ENCODE measurements around the gene SPPL2B. TPM values are rescaled to one million over a fixed set of nuclear protein-coding genes. Genes with fewer than 3 reads are reported as not detected.

The SPPL2B gene
- total and polyA plus RNA-seq, 7 donors: 11.4 to 38.0 (median 22.1) TPM

DNA sequence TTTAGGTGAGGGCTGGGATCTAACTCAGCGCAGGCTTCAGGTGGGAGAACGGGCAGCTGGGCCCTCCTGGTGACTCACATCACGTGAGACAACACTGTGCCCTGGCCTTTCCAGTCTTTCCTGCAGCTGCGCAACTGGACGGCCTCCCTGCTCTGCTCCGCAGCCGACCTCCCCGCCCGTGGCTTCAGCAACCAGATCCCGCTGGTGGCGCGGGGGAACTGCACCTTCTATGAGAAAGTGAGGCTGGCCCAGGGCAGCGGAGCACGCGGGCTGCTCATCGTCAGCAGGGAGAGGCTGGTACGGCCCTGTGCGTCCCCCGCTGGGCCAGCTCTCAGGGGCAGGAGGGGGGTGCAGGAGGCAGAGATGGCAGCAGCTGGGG is 8.8 kb downstream of the SPPL2B start:
- 56 to 68% (median 68%) methylated on average over 19 of the region's 19 CpGs for WGBS, 3 donors
- H3K4me3 ChIP-seq: no peak overlapping the region
- H3K36me3 ChIP-seq (ENCODE audit: insufficient read depth in 1 of 2, low read depth in 1 of 2): peaks cover 0 to 38% of the 10 kb centered on the region in 2 donors
- H3K27ac ChIP-seq: no peak overlapping the region
- intact Hi-C loops (cut with DNase I): loop anchor here in 1 of 2 donors (5.0 kb wide), 1 partner anchor 40 kb away; no protein-coding TSS in a partner anchor
- TF ChIP-seq, protein P1, sequence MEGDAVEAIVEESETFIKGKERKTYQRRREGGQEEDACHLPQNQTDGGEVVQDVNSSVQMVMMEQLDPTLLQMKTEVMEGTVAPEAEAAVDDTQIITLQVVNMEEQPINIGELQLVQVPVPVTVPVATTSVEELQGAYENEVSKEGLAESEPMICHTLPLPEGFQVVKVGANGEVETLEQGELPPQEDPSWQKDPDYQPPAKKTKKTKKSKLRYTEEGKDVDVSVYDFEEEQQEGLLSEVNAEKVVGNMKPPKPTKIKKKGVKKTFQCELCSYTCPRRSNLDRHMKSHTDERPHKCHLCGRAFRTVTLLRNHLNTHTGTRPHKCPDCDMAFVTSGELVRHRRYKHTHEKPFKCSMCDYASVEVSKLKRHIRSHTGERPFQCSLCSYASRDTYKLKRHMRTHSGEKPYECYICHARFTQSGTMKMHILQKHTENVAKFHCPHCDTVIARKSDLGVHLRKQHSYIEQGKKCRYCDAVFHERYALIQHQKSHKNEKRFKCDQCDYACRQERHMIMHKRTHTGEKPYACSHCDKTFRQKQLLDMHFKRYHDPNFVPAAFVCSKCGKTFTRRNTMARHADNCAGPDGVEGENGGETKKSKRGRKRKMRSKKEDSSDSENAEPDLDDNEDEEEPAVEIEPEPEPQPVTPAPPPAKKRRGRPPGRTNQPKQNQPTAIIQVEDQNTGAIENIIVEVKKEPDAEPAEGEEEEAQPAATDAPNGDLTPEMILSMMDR (IDR thresholded peaks at IDR 0.05): peak; percentile 27
- peak; percentile 21 to 59 (median 47) for ATAC-seq
- H3K4me1 ChIP-seq: peaks cover 13% of the 10 kb centered on the region
- H3K27me3 ChIP-seq (ENCODE audit: insufficient read depth in 3 of 3, low read length in 2 of 3): no peaks in the 10 kb centered on the region
- H3K9me3 ChIP-seq: no peaks in the 10 kb centered on the region
- DNase-seq: peak; percentile 44 to 73

DNA sequence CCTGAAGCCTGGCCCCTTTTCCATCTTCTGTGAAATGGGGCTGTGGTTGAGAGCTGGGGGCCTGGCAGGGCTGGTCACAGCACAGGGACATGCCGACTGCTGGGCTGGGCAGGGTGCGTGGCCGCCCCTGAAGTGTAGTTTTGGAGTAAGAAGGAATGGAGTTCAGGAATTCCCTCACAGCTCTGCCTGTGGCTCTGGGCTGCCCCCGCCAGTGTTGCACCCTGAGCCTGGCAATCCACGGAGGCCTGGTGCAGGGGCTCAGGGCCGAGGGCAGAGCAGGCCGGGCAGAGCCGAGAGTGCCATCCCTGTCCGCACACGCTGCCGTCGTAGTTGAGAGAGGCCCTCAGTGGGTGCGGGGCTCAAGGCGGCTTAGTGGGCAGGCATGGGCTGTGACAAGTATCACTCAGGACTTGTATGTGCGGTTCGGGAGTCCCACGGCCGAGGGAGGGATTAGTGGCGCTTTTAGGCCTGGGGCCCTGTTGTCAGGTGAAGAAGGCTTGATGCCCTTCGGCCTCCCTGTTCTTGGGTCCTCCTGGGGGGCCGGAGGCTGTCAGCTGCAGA is 9.7 kb downstream of the SPPL2B start:
- TF ChIP-seq, protein P1 (IDR thresholded peaks at IDR 0.05): no peak
- DNase-seq (peak in 1 of 2 donors; percentile 30), ATAC-seq (no peak)
- Histone ChIP-seq H3K36me3 (ENCODE audit: insufficient read depth in 1 of 2, low read depth in 1 of 2) (peaks cover 0 to 45% of the 10 kb centered on the region in 2 donors), H3K4me3 (no peak overlapping the region), H3K27ac (no peak overlapping the region), H3K9me3 (no peaks in the 10 kb centered on the region), H3K27me3 (ENCODE audit: insufficient read depth in 3 of 3, low read length in 2 of 3) (no peaks in the 10 kb centered on the region), H3K4me1 (peaks cover 9% of the 10 kb centered on the region)
- intact Hi-C loops (cut with DNase I): loop anchor here in 1 of 2 donors (5.0 kb wide), 1 partner anchor 39 kb away; no protein-coding TSS in a partner anchor
- WGBS, 3 donors: 93 to 98% (median 95%) methylated on average over 21 of the region's 21 CpGs

DNA sequence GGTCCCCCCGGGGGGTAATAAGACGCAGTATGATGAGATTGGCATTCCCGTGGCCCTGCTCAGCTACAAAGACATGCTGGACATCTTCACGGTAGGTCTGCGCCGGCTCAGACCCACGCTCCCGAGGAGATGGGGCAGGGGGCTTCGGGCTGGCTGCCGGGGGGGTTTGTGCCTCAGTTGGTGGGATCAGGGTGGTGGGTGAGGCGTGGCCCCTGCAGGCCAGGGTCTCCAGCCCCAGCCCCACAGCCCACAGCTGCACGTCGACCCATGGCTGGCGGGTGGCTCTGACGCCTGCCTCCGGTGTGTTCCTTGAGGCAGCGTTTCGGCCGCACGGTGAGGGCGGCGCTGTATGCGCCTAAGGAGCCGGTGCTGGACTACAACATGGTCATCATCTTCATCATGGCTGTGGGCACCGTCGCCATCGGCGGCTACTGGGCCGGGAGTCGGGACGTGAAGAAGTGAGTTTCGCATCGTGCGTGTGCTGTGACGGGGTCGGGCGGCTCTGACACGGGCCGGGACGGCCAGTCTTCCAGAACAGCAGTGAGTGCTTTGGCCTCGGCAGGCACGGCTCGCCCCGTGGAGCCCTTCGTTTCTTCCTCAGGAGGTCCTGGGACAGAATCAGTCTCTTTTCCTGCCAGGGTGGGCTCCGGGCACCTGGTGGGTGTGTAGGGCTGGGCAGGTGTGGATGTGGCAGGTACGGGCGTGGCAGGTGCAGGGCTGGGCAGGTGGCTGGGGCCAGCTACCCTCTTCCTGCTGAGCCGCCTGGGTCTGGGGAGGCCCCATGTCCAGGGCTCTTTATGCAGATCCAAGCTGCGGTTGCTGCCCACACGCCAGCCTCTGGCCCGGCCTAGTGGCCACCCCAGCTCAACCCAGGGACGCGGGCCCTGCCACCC is 10.5 kb downstream of the SPPL2B start:
- ATAC-seq (no peak), DNase-seq (no peak)
- 95 to 96% (median 96%) methylated on average over 52 to 54 of the region's 54 CpGs for WGBS, 3 donors
- no peak overlapping the region for H3K4me3 ChIP-seq
- intact Hi-C loops (cut with DNase I): loop anchor here in 1 of 2 donors (5.0 kb wide), 1 partner anchor 38 kb away; no protein-coding TSS in a partner anchor
- H3K36me3 ChIP-seq (ENCODE audit: insufficient read depth in 1 of 2, low read depth in 1 of 2): peaks cover 0 to 48% of the 10 kb centered on the region in 2 donors
- TF ChIP-seq, protein P1 (IDR thresholded peaks at IDR 0.05): no peak
- H3K4me1 ChIP-seq: peaks cover under 1% of the 10 kb centered on the region
- H3K27me3 ChIP-seq (ENCODE audit: insufficient read depth in 3 of 3, low read length in 2 of 3): no peaks in the 10 kb centered on the region
- H3K9me3 ChIP-seq: no peaks in the 10 kb centered on the region
- H3K27ac ChIP-seq: no peak overlapping the region

DNA sequence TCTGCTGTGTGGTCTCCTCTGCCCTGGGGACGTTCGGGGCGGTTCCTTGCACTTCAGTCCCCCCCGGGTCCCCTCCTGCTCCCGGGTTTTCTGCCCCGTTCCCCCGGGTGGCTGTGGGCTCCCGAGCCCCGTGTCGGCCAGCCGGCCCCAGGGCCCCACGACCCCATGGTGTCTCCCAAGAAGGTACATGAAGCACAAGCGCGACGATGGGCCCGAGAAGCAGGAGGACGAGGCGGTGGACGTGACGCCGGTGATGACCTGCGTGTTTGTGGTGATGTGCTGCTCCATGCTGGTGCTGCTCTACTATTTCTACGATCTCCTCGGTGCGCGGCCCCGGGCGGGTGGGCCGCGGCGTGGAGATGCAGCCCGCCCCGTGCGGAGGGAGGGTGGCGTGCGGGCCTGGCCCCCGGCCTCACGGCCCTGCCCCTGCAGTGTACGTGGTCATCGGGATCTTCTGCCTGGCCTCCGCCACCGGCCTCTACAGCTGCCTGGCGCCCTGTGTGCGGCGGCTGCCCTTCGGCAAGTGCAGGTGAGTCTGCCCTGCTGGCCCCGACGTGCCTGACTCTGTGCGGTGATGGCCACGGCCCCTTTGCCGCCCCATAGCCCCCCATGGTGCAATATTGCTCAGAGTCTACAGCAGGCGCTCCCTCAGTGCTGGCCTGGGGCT is 11.3 kb downstream of the SPPL2B start:
- Histone ChIP-seq H3K27ac (no peak overlapping the region), H3K36me3 (ENCODE audit: insufficient read depth in 1 of 2, low read depth in 1 of 2) (peaks cover 0 to 54% of the 10 kb centered on the region in 2 donors), H3K27me3 (ENCODE audit: insufficient read depth in 3 of 3, low read length in 2 of 3) (no peaks in the 10 kb centered on the region), H3K9me3 (no peaks in the 10 kb centered on the region), H3K4me1 (no peaks in the 10 kb centered on the region), H3K4me3 (no peak overlapping the region)
- intact Hi-C loops (cut with DNase I): loop anchor here in 1 of 2 donors (5.0 kb wide), 1 partner anchor 38 kb away; no protein-coding TSS in a partner anchor
- 93 to 95% (median 95%) methylated on average over 48 to 52 of the region's 52 CpGs for WGBS, 3 donors
- TF ChIP-seq, protein P1 (IDR thresholded peaks at IDR 0.05): no peak
- DNase-seq (no peak), ATAC-seq (no peak)
